H9 (cell line): ENCODE measurements around the gene KIF26B. TPM values are rescaled to one million over a fixed set of nuclear protein-coding genes. Genes with fewer than 3 reads are reported as not detected.

Source experiments
- DNase-seq: peaks from one replicate; pipeline ENCODE4 v3.0.0-alpha.2; 2017
- H2AFZ ChIP-seq: one replicate; pipeline ENCODE4 v1.6.1; 2013; ENCODE audit warnings: mild to moderate bottlenecking, low read length, control low read depth, moderate library complexity
- H2AK5ac ChIP-seq: 2 replicates; pipeline ENCODE4 v1.6.1; 2013; ENCODE audit warnings: low read length, control low read depth, mixed read lengths; ENCODE audit not compliant: insufficient read length
- H2BK120ac ChIP-seq: one replicate; pipeline ENCODE4 v1.6.1; 2013; ENCODE audit warnings: low read depth, mild to moderate bottlenecking, low read length, control low read depth, inconsistent platforms; ENCODE audit not compliant: poor library complexity, severe bottlenecking
- H2BK12ac ChIP-seq: 2 replicates; pipeline ENCODE4 v1.6.1; 2013; ENCODE audit warnings: low read length, control low read depth, mixed read lengths, low read depth; ENCODE audit not compliant: insufficient read length
- H2BK15ac ChIP-seq: 2 replicates; pipeline ENCODE4 v1.6.1; 2013; ENCODE audit warnings: low read depth, low read length, control low read depth
- H2BK20ac ChIP-seq: one replicate; pipeline ENCODE4 v1.6.1; 2013; ENCODE audit warnings: low read depth, mild to moderate bottlenecking, low read length, control low read depth, inconsistent platforms; ENCODE audit not compliant: poor library complexity, severe bottlenecking
- H2BK5ac ChIP-seq: 2 replicates; pipeline ENCODE4 v1.6.1; 2013; ENCODE audit warnings: low read length, control low read depth, mixed read lengths; ENCODE audit not compliant: insufficient read length
- H3K14ac ChIP-seq: 2 replicates; pipeline ENCODE4 v1.6.1; 2013; ENCODE audit warnings: low read length, control low read depth; ENCODE audit not compliant: insufficient read depth
- H3K18ac ChIP-seq: 2 replicates; pipeline ENCODE4 v1.6.1; 2013; ENCODE audit warnings: low read depth, mild to moderate bottlenecking, mixed read lengths, low read length, control low read depth; ENCODE audit not compliant: insufficient read length
- H3K23ac ChIP-seq: 2 replicates; pipeline ENCODE4 v1.6.1; 2013; ENCODE audit warnings: low read length, control low read depth, mixed read lengths, low read depth; ENCODE audit not compliant: insufficient read length
- H3K23me2 ChIP-seq: 2 replicates; pipeline ENCODE4 v1.6.1; 2013; ENCODE audit warnings: low read depth, mild to moderate bottlenecking, mixed read lengths, low read length, control low read depth; ENCODE audit not compliant: insufficient read length, poor library complexity, severe bottlenecking
- H3K27ac ChIP-seq: 2 replicates; pipeline ENCODE4 v1.5.1; 2013; ENCODE audit warnings: low read length, control low read depth, mixed read lengths, low read depth; ENCODE audit not compliant: insufficient read length
- H3K27me3 ChIP-seq: 2 replicates; pipeline ENCODE4 v1.6.1; 2013; ENCODE audit warnings: low read length, control low read depth, inconsistent platforms; ENCODE audit not compliant: insufficient read depth
- H3K4ac ChIP-seq: 2 replicates; pipeline ENCODE4 v1.6.1; 2013; ENCODE audit warnings: low read depth, mild to moderate bottlenecking, control low read depth, inconsistent platforms, low read length, moderate library complexity
- H3K4me1 ChIP-seq: 2 replicates; pipeline ENCODE4 v1.6.1; 2013; ENCODE audit warnings: low read length, control low read depth, inconsistent platforms; ENCODE audit not compliant: insufficient read depth
- H3K4me2 ChIP-seq: 2 replicates; pipeline ENCODE4 v1.6.1; 2013; ENCODE audit warnings: low read length, control low read depth, mixed read lengths; ENCODE audit not compliant: insufficient read length, insufficient read depth
- H3K56ac ChIP-seq: 2 replicates; pipeline ENCODE4 v1.6.1; 2013; ENCODE audit warnings: low read depth, mild to moderate bottlenecking, mixed read lengths, low read length, control low read depth; ENCODE audit not compliant: insufficient read length
- H3K79me1 ChIP-seq: 2 replicates; pipeline ENCODE4 v1.6.1; 2013; ENCODE audit warnings: low read depth, mild to moderate bottlenecking, moderate library complexity, low read length, control low read depth, inconsistent platforms; ENCODE audit not compliant: insufficient read depth, poor library complexity, severe bottlenecking
- H3K79me2 ChIP-seq: 2 replicates; pipeline ENCODE4 v1.6.1; 2013; ENCODE audit warnings: low read length, control low read depth, inconsistent platforms; ENCODE audit not compliant: insufficient read depth
- H3K9ac ChIP-seq: 2 replicates; pipeline ENCODE4 v1.6.1; 2013; ENCODE audit warnings: low read length, control low read depth, mixed read lengths; ENCODE audit not compliant: insufficient read length; ENCODE audit errors: extremely low read depth
- H3K9me3 ChIP-seq: one replicate; pipeline ENCODE4 v1.6.1; 2013; ENCODE audit warnings: low read depth, low read length, inconsistent platforms; ENCODE audit not compliant: control insufficient read depth
- H3T11ph ChIP-seq: one replicate; pipeline ENCODE4 v1.6.1; 2013; ENCODE audit warnings: mild to moderate bottlenecking, low read length, control low read depth, inconsistent platforms
- H4K20me1 ChIP-seq: one replicate; pipeline ENCODE4 v1.6.1; 2013; ENCODE audit not compliant: control insufficient read depth, insufficient read length, insufficient read depth
- H4K5ac ChIP-seq: 2 replicates; pipeline ENCODE4 v1.6.1; 2013; ENCODE audit warnings: low read depth, mild to moderate bottlenecking, mixed read lengths, low read length, control low read depth; ENCODE audit not compliant: insufficient read length
- H4K8ac ChIP-seq: replicated peaks from 2 replicates; pipeline ENCODE4 v1.6.1; 2013; ENCODE audit warnings: low read length, control low read depth, mixed read lengths, low read depth; ENCODE audit not compliant: insufficient read length
- H4K91ac ChIP-seq: 2 replicates; pipeline ENCODE4 v1.6.1; 2013; ENCODE audit warnings: low read depth, mild to moderate bottlenecking, moderate library complexity, mixed read lengths, low read length, control low read depth; ENCODE audit not compliant: insufficient read length
- H3K27ac Mint-ChIP-seq, 3 experiments: 2 replicates in 2 of 3; 3 replicates in 1 of 3; pipeline ENCODE4 v1.8.0; 2020 to 2021; ENCODE audit warnings: mixed read lengths in 3 of 3, mild to moderate bottlenecking in 1 of 3, moderate library complexity in 1 of 3
- H3K27me3 Mint-ChIP-seq: 2 replicates; pipeline ENCODE4 v1.8.0; 2021; ENCODE audit warnings: low read depth, mild to moderate bottlenecking, moderate library complexity, mixed read lengths
- H3K36me3 Mint-ChIP-seq, 3 experiments: 2 replicates in 2 of 3; 3 replicates in 1 of 3; pipeline ENCODE4 v1.8.0; 2020 to 2021; ENCODE audit warnings: low read depth in 3 of 3, mixed read lengths in 3 of 3; ENCODE audit not compliant: insufficient read depth in 1 of 3
- H3K4me1 Mint-ChIP-seq, 2 experiments: 2 replicates each; pipeline ENCODE4 v1.8.0; 2020; ENCODE audit warnings: mixed read lengths in 2 of 2
- H3K4me3 Mint-ChIP-seq, 2 experiments: 2 replicates in 1 of 2; 3 replicates in 1 of 2; pipeline ENCODE4 v1.8.0; 2020 to 2021; ENCODE audit warnings: mild to moderate bottlenecking in 2 of 2, mixed read lengths in 2 of 2, moderate library complexity in 1 of 2
- H3K9me3 Mint-ChIP-seq, 2 experiments: 2 replicates in 1 of 2; 3 replicates in 1 of 2; pipeline ENCODE4 v1.8.0; 2020; ENCODE audit warnings: mild to moderate bottlenecking in 2 of 2, mixed read lengths in 2 of 2, moderate library complexity in 1 of 2
- CTCF ChIP-seq: fragments of 200-600 bp; sonication (generic); conservative IDR thresholded peaks from 3 replicates; pipeline ENCODE4 v1.8.0; 2021; ENCODE audit warnings: antibody characterized with exemption, mild to moderate bottlenecking
- WGBS: extraction: QIAGEN DNeasy Blood & Tissue Kit; methylation state at CpG from one replicate; pipeline ENCODE4 v1.1.7; 2013; ENCODE audit warnings: missing lambda C conversion rate, low lambda C conversion rate, mixed read lengths; ENCODE audit not compliant: insufficient read length; ENCODE audit errors: extremely low coverage; 5-methylcytosine and 5-hydroxymethylcytosine counted together
- total RNA-seq: library from RNA; stranded (reverse); gene quantifications from 2 replicates; pipeline ENCODE4 v1.2.1, GENCODE V29; 2021

KIF26B gene
- total RNA-seq, 1 experiment from 2014 or later: 0.13 TPM

GRCh38 chr1:245656189-245656717 is 501.5 kb downstream of the KIF26B start:
- H2AK5ac ChIP-seq: peak overlapping the region; percentile 66

More at GRCh38 chr1:245656189-245656717, 501.5 kb downstream of the KIF26B start:
- TF ChIP-seq CTCF: no peak
- Histone ChIP-seq H3K18ac (no peak overlapping the region), H3K23me2 (no peaks in the 10 kb centered on the region), H2AFZ (no peak overlapping the region), H2BK12ac (no peak overlapping the region), H4K91ac (no peak overlapping the region), H3K4ac (no peak overlapping the region), H3K27me3 (no peaks in the 10 kb centered on the region), H3K23ac (no peak overlapping the region), H2BK120ac (no peak overlapping the region), H3K4me1 (peaks cover 12% of the 10 kb centered on the region), H4K8ac (no peak overlapping the region), H4K20me1 (no peaks in the 10 kb centered on the region), H2BK15ac (no peak overlapping the region), H3K27ac (no peak overlapping the region), H3K56ac (no peak overlapping the region), H2BK5ac (no peak overlapping the region), H3K9me3 (no peaks in the 10 kb centered on the region), H3K79me1 (no peaks in the 10 kb centered on the region), H3K14ac (no peak overlapping the region), H3K4me2 (no peak overlapping the region), H4K5ac (no peak overlapping the region), H3T11ph (no peak overlapping the region), H2BK20ac (no peak overlapping the region), H3K9ac (no peak overlapping the region), H3K79me2 (no peaks in the 10 kb centered on the region)
- Mint-ChIP-seq H3K4me3 (no peak overlapping the region), H3K9me3 (peaks cover 6 to 12% of the 10 kb centered on the region in 2 experiments), H3K27me3 (peaks cover 7% of the 10 kb centered on the region; the same call in 1 of the 2 replicates), H3K4me1 (peaks cover 22 to 36% of the 10 kb centered on the region in 2 experiments), H3K36me3 (peaks cover 3 to 7% (median 5%) of the 10 kb centered on the region in 3 experiments; a peak in 5 of 7 replicates), H3K27ac (no peak overlapping the region; a peak in 1 of 7 replicates)
- no CpG with 5 or more reads among the region's 11 CpGs for WGBS
- no peak for DNase-seq
